HTR-8/SVneo (cell line): ENCODE results near the gene MLIP.

ENCODE experiments used
- DNase-seq: peaks from one replicate; pipeline ENCODE4 v3.0.0; 2011; ENCODE audit warnings: low spot score, mixed read lengths; ENCODE audit not compliant: insufficient read length
- FAIRE-seq: peaks from 2 replicates; lab custom pipeline; 2011; peaks lifted over from hg19 to GRCh38; lab: Jason Lieb, UNC

MLIP gene

GRCh38 chr6:54095723-54096122 is 15.5 kb upstream of the MLIP start:
- DNase-seq (no peak), FAIRE-seq (no peak)

- no peak for DNase-seq
- FAIRE-seq, result no peak
Measured at GRCh38 chr6:54096811-54097210, 14.4 kb upstream of the MLIP start.

GRCh38 chr6:54097753-54098152 is 13.5 kb upstream of the MLIP start:
- no peak for DNase-seq
- FAIRE-seq, result no peak

- no peak for FAIRE-seq
- no peak for DNase-seq
Measured at GRCh38 chr6:54098450-54099044, 12.7 kb upstream of the MLIP start.

GRCh38 chr6:54099225-54099624 is 12.0 kb upstream of the MLIP start:
- FAIRE-seq (no peak), DNase-seq (no peak)

- FAIRE-seq, result no peak
- no peak for DNase-seq
Measured at GRCh38 chr6:54100411-54101006, 10.7 kb upstream of the MLIP start.

- DNase-seq (no peak), FAIRE-seq (no peak)
Measured at GRCh38 chr6:54102238-54102637, 9.0 kb upstream of the MLIP start.

GRCh38 chr6:54103497-54103896 is 7.7 kb upstream of the MLIP start:
- no peak for DNase-seq
- no peak for FAIRE-seq

GRCh38 chr6:54106727-54107126 is 4.5 kb upstream of the MLIP start:
- no peak for DNase-seq
- FAIRE-seq, result no peak

- DNase-seq (no peak), FAIRE-seq (no peak)
Measured at GRCh38 chr6:54107470-54108090, 3.7 kb upstream of the MLIP start.

- FAIRE-seq, result no peak
Measured at GRCh38 chr6:54108271-54108670, 3.0 kb upstream of the MLIP start.

GRCh38 chr6:54109586-54109985 is 1.7 kb upstream of the MLIP start:
- DNase-seq (no peak), FAIRE-seq (no peak)

More at GRCh38 chr6:54108271-54108670, 3.0 kb upstream of the MLIP start:
- DNase-seq, result no peak

GRCh38 chr6:54112151-54112650 is 958 bp downstream of the MLIP start:
- DNase-seq, result no peak
- no peak for FAIRE-seq

GRCh38 chr6:54114991-54115390 is 3.7 kb downstream of the MLIP start:
- FAIRE-seq (no peak), DNase-seq (no peak)

GRCh38 chr6:54115966-54116365 is 4.7 kb downstream of the MLIP start:
- FAIRE-seq, result no peak

GRCh38 chr6:54118117-54118516 is 6.9 kb downstream of the MLIP start:
- DNase-seq, result no peak
- FAIRE-seq, result no peak

More at GRCh38 chr6:54115966-54116365, 4.7 kb downstream of the MLIP start:
- no peak for DNase-seq

- no peak for DNase-seq
- no peak for FAIRE-seq
Measured at GRCh38 chr6:54125493-54125892, 14.2 kb downstream of the MLIP start.

GRCh38 chr6:54130179-54130578 is 18.9 kb downstream of the MLIP start:
- DNase-seq, result no peak
- no peak for FAIRE-seq

- FAIRE-seq (no peak), DNase-seq (no peak)
Measured at GRCh38 chr6:54132587-54132986, 21.3 kb downstream of the MLIP start.

GRCh38 chr6:54133186-54133585 is 21.9 kb downstream of the MLIP start:
- DNase-seq (no peak), FAIRE-seq (no peak)

- DNase-seq, result no peak
- FAIRE-seq, result no peak
Measured at GRCh38 chr6:54134935-54135334, 23.7 kb downstream of the MLIP start.
